Neutrophil (primary cell): Measurements from ENCODE around the gene WDR45.

Source experiments
- H3K27ac ChIP-seq: fragments of 200-600 bp; sonication (generic); 2 replicates; pipeline ENCODE4 v1.5.1; 2016; ENCODE audit warnings: mild to moderate bottlenecking, moderate library complexity
- H3K27me3 ChIP-seq: fragments of 200-600 bp; sonication (generic); 2 replicates; pipeline ENCODE4 v1.6.0; 2016; ENCODE audit warnings: mild to moderate bottlenecking
- H3K36me3 ChIP-seq: fragments of 200-600 bp; sonication (generic); 2 replicates; pipeline ENCODE4 v1.5.1; 2017
- H3K4me1 ChIP-seq, 2 experiments: fragments of 200-600 bp in 1 of 2; sonication (generic) in 1 of 2; 1 replicate in 1 of 2; 2 replicates in 1 of 2; pipeline versions ENCODE4 v1.5.1 to v1.6.1; 2013 to 2016; ENCODE audit warnings: low read depth in 1 of 2, low read length in 1 of 2, mild to moderate bottlenecking in 1 of 2, moderate library complexity in 1 of 2; ENCODE audit not compliant: control insufficient read depth in 1 of 2, insufficient read depth in 1 of 2
- H3K4me3 ChIP-seq, 2 experiments: fragments of 200-600 bp in 1 of 2; sonication (generic) in 1 of 2; 1 replicate in 1 of 2; 2 replicates in 1 of 2; pipeline ENCODE4 v1.5.1; 2013 to 2016; ENCODE audit warnings: low read depth in 1 of 2, low read length in 1 of 2, mild to moderate bottlenecking in 1 of 2, moderate library complexity in 1 of 2
- H3K9me3 ChIP-seq: fragments of 200-600 bp; sonication (generic); 2 replicates; pipeline ENCODE4 v1.5.1; 2016
- CTCF ChIP-seq: fragments of 200-600 bp; sonication (generic); IDR thresholded peaks from 2 replicates; pipeline ENCODE4 v1.5.1; 2016; ENCODE audit warnings: antibody characterized with exemption

The WDR45 gene

GRCh38 chrX:49096419-49096818 is 16.7 kb upstream of the WDR45 start:
- no peak for TF ChIP-seq CTCF
- H3K9me3 ChIP-seq, result no peaks in the 10 kb centered on the region
- peaks cover 9 to 11% of the 10 kb centered on the region in 2 experiments for H3K4me1 ChIP-seq
- H3K27me3 ChIP-seq, result no peaks in the 10 kb centered on the region
- no peaks in the 10 kb centered on the region for H3K36me3 ChIP-seq
- no peak overlapping the region for H3K4me3 ChIP-seq
- H3K27ac ChIP-seq, result no peak overlapping the region

GRCh38 chrX:49089553-49089952 is 9.9 kb upstream of the WDR45 start:
- no peak for TF ChIP-seq CTCF
- H3K27me3 ChIP-seq, result no peaks in the 10 kb centered on the region
- H3K27ac ChIP-seq, result no peak overlapping the region
- H3K36me3 ChIP-seq, result no peaks in the 10 kb centered on the region
- H3K9me3 ChIP-seq, result no peaks in the 10 kb centered on the region
- H3K4me1 ChIP-seq, result no peaks in the 10 kb centered on the region
- H3K4me3 ChIP-seq, result no peak overlapping the region

- Histone ChIP-seq H3K4me1 (peaks cover 8 to 10% of the 10 kb centered on the region in 2 experiments), H3K9me3 (no peaks in the 10 kb centered on the region), H3K27ac (no peak overlapping the region), H3K36me3 (peaks cover 6% of the 10 kb centered on the region), H3K27me3 (no peaks in the 10 kb centered on the region), H3K4me3 (no peak overlapping the region)
- TF ChIP-seq CTCF, result no peak
These were observed 2.7 kb upstream of the WDR45 start for GRCh38 chrX:49082271-49082871.

- peaks cover 8 to 21% of the 10 kb centered on the region in 2 experiments for H3K4me1 ChIP-seq
- H3K27me3 ChIP-seq, result no peaks in the 10 kb centered on the region
- no peak overlapping the region for H3K4me3 ChIP-seq
- no peaks in the 10 kb centered on the region for H3K9me3 ChIP-seq
- peaks cover 33% of the 10 kb centered on the region for H3K36me3 ChIP-seq
- TF ChIP-seq CTCF, result no peak
- H3K27ac ChIP-seq, result no peak overlapping the region
These were observed 1.7 kb downstream of the WDR45 start for GRCh38 chrX:49077941-49078340.

GRCh38 chrX:49075347-49075746 is 4.3 kb downstream of the WDR45 start:
- Histone ChIP-seq H3K36me3 (peaks cover 33% of the 10 kb centered on the region), H3K9me3 (no peaks in the 10 kb centered on the region), H3K4me1 (peaks cover 8 to 21% of the 10 kb centered on the region in 2 experiments), H3K4me3 (no peak overlapping the region), H3K27me3 (no peaks in the 10 kb centered on the region), H3K27ac (no peak overlapping the region)
- TF ChIP-seq CTCF, result no peak
